GM12878 (cell line): ENCODE measurements around the gene RBM26. TPM values are rescaled to one million over a fixed set of nuclear protein-coding genes. Genes with fewer than 3 reads are reported as not detected.

Source experiments
- ATAC-seq: fragments of 200-7000 bp; cut with Tn5 transposase; 3 replicates; pipeline ENCODE4 v1.9.1; 2020; ENCODE audit warnings: mild to moderate bottlenecking, moderate library complexity
- BruUV-seq: library from RNA; stranded (reverse); fragments of 400-500 nt; replicated peaks from 2 replicates; lab custom pipeline; 2021; lab: Mats Ljungman, UMichigan
- CTCF ChIA-PET: fragments of 300-600 bp; sonication (Branson Sonifier 250); formaldehyde crosslinking; extraction: SDS; loops from one replicate; lab custom pipeline; 2021; ENCODE audit warnings: inconsistent platforms; lab: Yijun Ruan, JAX
- POLR2A ChIA-PET: fragments of 350-600 bp; formaldehyde crosslinking; extraction: SDS; loops from one replicate; lab custom pipeline; 2021; ENCODE audit warnings: inconsistent platforms; lab: Charles Lee
- RAD21 ChIA-PET: fragments of 300-600 bp; sonication (Branson Sonifier 250); formaldehyde crosslinking; loops from one replicate; lab custom pipeline; 2023; ENCODE audit warnings: antibody characterized with exemption; ENCODE audit not compliant: unreplicated experiment; lab: Charles Lee
- SMC1A ChIA-PET: fragments of 300-600 bp; sonication (Branson Sonifier 250); formaldehyde crosslinking; loops from one replicate; lab custom pipeline; 2023; ENCODE audit not compliant: unreplicated experiment, uncharacterized antibody; lab: Charles Lee
- DNase-seq: peaks from one replicate; pipeline ENCODE4 v3.0.0-alpha.2; 2011; ENCODE audit warnings: low read depth, low spot score
- FAIRE-seq: peaks from 3 replicates; lab custom pipeline; 2011; peaks lifted over from hg19 to GRCh38; lab: Jason Lieb, UNC
- H2AFZ ChIP-seq: 2 replicates; pipeline ENCODE4 v1.6.0; 2011; ENCODE audit warnings: low read depth, low read length, control low read depth; ENCODE audit not compliant: control insufficient read depth
- H3K27ac ChIP-seq: 2 replicates; pipeline ENCODE4 v1.5.1; 2011; ENCODE audit warnings: control low read depth; ENCODE audit not compliant: control insufficient read depth, insufficient read depth
- H3K27me3 ChIP-seq, 2 experiments: replicated peaks in 1 of 2; 2 replicates each; pipeline versions ENCODE4 v1.6.0 to v1.6.1; 2011; ENCODE audit warnings: low read length in 1 of 2; ENCODE audit not compliant: control insufficient read depth in 2 of 2, insufficient read depth in 2 of 2
- H3K36me3 ChIP-seq, 2 experiments: 2 replicates each; pipeline ENCODE4 v1.5.1; 2011; ENCODE audit warnings: low read length in 1 of 2; ENCODE audit not compliant: control insufficient read depth in 2 of 2, insufficient read depth in 2 of 2
- H3K4me1 ChIP-seq: 2 replicates; pipeline ENCODE4 v1.6.1; 2011; ENCODE audit warnings: mild to moderate bottlenecking, low read length, moderate library complexity, mixed read lengths; ENCODE audit not compliant: control insufficient read depth, insufficient read depth
- H3K4me2 ChIP-seq: 2 replicates; pipeline ENCODE4 v1.6.0; 2011; ENCODE audit warnings: control low read depth; ENCODE audit not compliant: control insufficient read depth, insufficient read depth
- H3K4me3 ChIP-seq: fragments of 200-600 bp; sonication (generic); 2 replicates; pipeline ENCODE4 v1.5.1; 2016
- H3K79me2 ChIP-seq: 2 replicates; pipeline ENCODE4 v1.6.0; 2011; ENCODE audit warnings: low read length; ENCODE audit not compliant: control insufficient read depth, insufficient read depth
- H3K9ac ChIP-seq: 2 replicates; pipeline ENCODE4 v1.8.0; 2011; ENCODE audit warnings: low read length, control low read depth, mixed read lengths; ENCODE audit not compliant: control insufficient read depth, insufficient read depth
- H3K9me3 ChIP-seq: replicated peaks from 3 replicates; pipeline ENCODE4 v1.5.1; 2011; ENCODE audit warnings: mild to moderate bottlenecking, low read length; ENCODE audit not compliant: control insufficient read depth, insufficient read depth
- H4K20me1 ChIP-seq: 2 replicates; pipeline ENCODE4 v1.6.0; 2011; ENCODE audit not compliant: control insufficient read depth, insufficient read depth
- ATF7 ChIP-seq: fragments of 450-650 bp; IDR thresholded peaks from 2 replicates; pipeline ENCODE4 v1.6.1; 2016; ENCODE audit warnings: low read depth, mild to moderate bottlenecking
- BCL11A ChIP-seq: IDR thresholded peaks from 2 replicates; pipeline ENCODE4 v1.6.1; 2011; ENCODE audit warnings: low read depth, low read length
- CHD1 ChIP-seq: IDR thresholded peaks from 2 replicates; pipeline ENCODE4 v1.6.1; 2012; ENCODE audit warnings: low read depth, low read length, improper control_type of control experiment
- CHD2 ChIP-seq: IDR thresholded peaks from 2 replicates; pipeline ENCODE4 v1.6.1; 2011; ENCODE audit warnings: low read depth, low read length, improper control_type of control experiment, borderline replicate concordance
- DPF2 ChIP-seq: fragments of 450-650 bp; IDR thresholded peaks from 2 replicates; pipeline ENCODE4 v1.6.1; 2017; ENCODE audit warnings: mild to moderate bottlenecking
- FOXM1 ChIP-seq: IDR thresholded peaks from 2 replicates; pipeline ENCODE4 v1.6.1; 2012; ENCODE audit warnings: low read depth, mild to moderate bottlenecking, inconsistent platforms, low read length, moderate library complexity
- GABPA ChIP-seq: IDR thresholded peaks from 2 replicates; pipeline ENCODE4 v1.6.1; 2014; ENCODE audit warnings: antibody characterized with exemption, low read depth, mild to moderate bottlenecking, inconsistent platforms
- IKZF2 ChIP-seq, 2 experiments: fragments of 450-650 bp; IDR thresholded peaks; 2 replicates each; pipeline ENCODE4 v1.6.1; 2017; ENCODE audit warnings: mild to moderate bottlenecking in 2 of 2, moderate library complexity in 2 of 2
- MTA2 ChIP-seq: fragments of 450-650 bp; IDR thresholded peaks from 2 replicates; pipeline ENCODE4 v1.6.1; 2016; ENCODE audit warnings: low read depth, mild to moderate bottlenecking, moderate library complexity
- NBN ChIP-seq: fragments of 450-650 bp; IDR thresholded peaks from 2 replicates; pipeline ENCODE4 v1.6.1; 2016
- POLR2AphosphoS5 ChIP-seq: IDR thresholded peaks from 2 replicates; pipeline ENCODE4 v1.6.1; 2011; ENCODE audit warnings: mild to moderate bottlenecking, low read length, inconsistent platforms
- RAD21 ChIP-seq: IDR thresholded peaks from 2 replicates; pipeline ENCODE4 v1.6.1; 2011; ENCODE audit warnings: mild to moderate bottlenecking, low read depth, low read length, moderate library complexity; ENCODE audit not compliant: insufficient read depth
- RCOR1 ChIP-seq: conservative IDR thresholded peaks from 2 replicates; pipeline ENCODE4 v1.6.1; 2012; ENCODE audit warnings: low read depth, low read length, improper control_type of control experiment
- RUNX3 ChIP-seq: IDR thresholded peaks from 2 replicates; pipeline ENCODE4 v1.6.1; 2012; ENCODE audit warnings: low read length, inconsistent platforms
- SMC3 ChIP-seq: IDR thresholded peaks from 2 replicates; pipeline ENCODE4 v1.6.1; 2011; ENCODE audit warnings: low read length, improper control_type of control experiment, borderline replicate concordance
- SPI1 ChIP-seq: IDR thresholded peaks from 2 replicates; pipeline ENCODE4 v1.6.1; 2011; ENCODE audit warnings: low read depth, mild to moderate bottlenecking, low read length, moderate library complexity, borderline replicate concordance; ENCODE audit not compliant: insufficient read depth
- SREBF1 ChIP-seq: IDR thresholded peaks from 2 replicates; pipeline ENCODE4 v1.6.1; 2012; ENCODE audit warnings: mild to moderate bottlenecking, low read length
- SRF ChIP-seq, 2 experiments: IDR thresholded peaks; 2 replicates each; pipeline ENCODE4 v1.6.1; 2011; ENCODE audit warnings: low read depth in 2 of 2, low read length in 2 of 2, mild to moderate bottlenecking in 1 of 2, moderate library complexity in 1 of 2
- TARDBP ChIP-seq: IDR thresholded peaks from 2 replicates; pipeline ENCODE4 v1.6.1; 2016; ENCODE audit warnings: borderline replicate concordance
- TCF3 ChIP-seq: IDR thresholded peaks from 2 replicates; pipeline ENCODE4 v1.6.1; 2012; ENCODE audit warnings: low read depth, mild to moderate bottlenecking, low read length, borderline replicate concordance; ENCODE audit not compliant: insufficient read depth
- YY1 ChIP-seq: IDR thresholded peaks from 2 replicates; pipeline ENCODE4 v1.6.1; 2011; ENCODE audit warnings: low read depth, mild to moderate bottlenecking, low read length
- ZNF207 ChIP-seq: fragments of 450-650 bp; IDR thresholded peaks from 2 replicates; pipeline ENCODE4 v1.6.1; 2014; ENCODE audit warnings: antibody characterized with exemption, mild to moderate bottlenecking, borderline replicate concordance
- ZSCAN29 ChIP-seq: fragments of 450-650 bp; IDR thresholded peaks from 2 replicates; pipeline ENCODE4 v1.6.1; 2017; ENCODE audit warnings: mild to moderate bottlenecking, moderate library complexity
- WGBS: methylation state at CpG from one replicate; pipeline ENCODE4 v1.1.6; 2016; ENCODE audit warnings: low lambda C conversion rate; ENCODE audit not compliant: insufficient replicate concordance, insufficient coverage; ENCODE audit errors: missing lambda C conversion rate; 5-methylcytosine and 5-hydroxymethylcytosine counted together
- in situ Hi-C: fragments of 300-500 bp; cut with MboI; formaldehyde crosslinking; loops from 9 replicates; pipeline ENCODE4 v1.14.3; 2018; ENCODE audit warnings: mixed read lengths
- intact Hi-C: fragments of 100-400 bp; cut with micrococcal nuclease; formaldehyde crosslinking; loops from one replicate; pipeline ENCODE4 v1.14.2; 2022; ENCODE audit not compliant: unreplicated experiment
- polyA plus RNA-seq, 11 experiments: library from polyadenylated mRNA; depleted of rRNA in 4 of 11; unstranded in 6 of 11; stranded (reverse) in 5 of 11; fragments of >200 nt; fragmentation: Nextera tagmentation in 4 of 11; fragmentation: Illumina TruSeq in 1 of 11; extraction: Ambion mirVana in 4 of 11; extraction: Trizol in 1 of 11; gene quantifications; 1 replicate in 1 of 11; 2 replicates in 10 of 11; pipeline versions ENCODE4 v1.2.1 to v1.2.3, GENCODE V29; 2011 to 2016; ENCODE audit warnings: inconsistent platforms in 2 of 11, missing spikeins in 2 of 11, low read depth in 1 of 11
- total RNA-seq, 4 experiments: library from RNA; depleted of rRNA in 3 of 4; stranded (reverse); fragments of >200 nt in 3 of 4; fragmentation: Illumina TruSeq in 1 of 4; extraction: Trizol in 1 of 4; gene quantifications; 2 replicates each; pipeline versions ENCODE4 v1.2.1 to v1.2.3, GENCODE V29; 2013 to 2021
- TF ChIP-seq, protein P1 (sequence below): IDR thresholded peaks from 2 replicates; pipeline ENCODE4 v1.6.1; 2011; ENCODE audit warnings: mild to moderate bottlenecking, low read depth, low read length, moderate library complexity; ENCODE audit not compliant: insufficient replicate concordance
- TF ChIP-seq, protein P2 (sequence below): IDR thresholded peaks from 2 replicates; pipeline ENCODE4 v1.6.1; 2012; ENCODE audit warnings: mild to moderate bottlenecking, low read depth, low read length

Gene RBM26
- total and polyA plus RNA-seq, 10 of the 15 experiments (the other 5 are each of a cell fraction or from before 2014, with no cell fraction given) = 17.6 to 71.3 (median 38.9) TPM

DNA sequence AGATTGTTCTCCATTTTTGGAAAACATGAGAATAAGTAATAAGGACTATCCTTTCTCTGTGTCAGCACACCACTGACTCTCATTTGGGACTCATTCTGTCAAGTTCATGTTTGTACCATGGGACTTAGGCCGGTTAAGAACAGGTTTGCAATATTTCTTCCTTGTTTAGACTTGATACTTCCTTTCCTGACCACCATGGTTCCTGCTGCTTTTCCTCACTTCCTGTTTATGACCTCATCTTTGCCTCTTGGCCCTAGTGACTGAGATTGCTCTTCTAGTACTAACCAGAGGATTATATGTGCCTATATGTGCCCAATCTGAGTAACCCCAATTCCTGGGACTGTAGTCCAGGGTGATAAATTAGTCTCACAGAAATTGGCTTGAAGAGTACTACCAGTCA is 42.4 kb upstream of the RBM26 start:
- no peaks in the 10 kb centered on the region for H3K9me3 ChIP-seq
- no peaks in the 10 kb centered on the region for H3K27me3 ChIP-seq
- ATAC-seq (0 out of 3 replicates have a peak, but pooled peaks have one; percentile 5), DNase-seq (no peak), FAIRE-seq (no peak)
- no peaks in the 10 kb centered on the region for H3K79me2 ChIP-seq
- in situ Hi-C loops = no loop called here
- 6% methylated on average over 1 of the region's 1 CpG for WGBS
- RAD21 ChIA-PET = no interaction called here
- no peak overlapping the region for H2AFZ ChIP-seq
- POLR2A ChIA-PET = no interaction called here
- intact Hi-C loops = no loop called here
- H3K27ac ChIP-seq = no peak overlapping the region
- no peaks in the 10 kb centered on the region for H4K20me1 ChIP-seq
- H3K36me3 ChIP-seq = no peaks in the 10 kb centered on the region
- H3K4me1 ChIP-seq = peaks cover 10% of the 10 kb centered on the region; the same call in 1 of the 2 replicates
- SMC1A ChIA-PET = interaction anchor here (1.5 kb wide), 1 partner anchor 24 kb away, joined by 5 read pairs; no protein-coding TSS in a partner anchor
- no peak overlapping the region for H3K4me3 ChIP-seq
- no peak overlapping the region for H3K4me2 ChIP-seq
- CTCF ChIA-PET = no interaction called here
- no peak overlapping the region for H3K9ac ChIP-seq
- no TSS peak for BruUV-seq
- no peak for TF ChIP-seq POLR2AphosphoS5
- 0 out of 4 replicates have a peak, but pooled peaks of 1 of the 2 experiments have one; percentile 14 for TF ChIP-seq IKZF2 (IDR thresholded peaks at IDR 0.05)
- no peak for TF ChIP-seq CHD2
- no peak for TF ChIP-seq TCF3
- TF ChIP-seq NBN = no peak
- TF ChIP-seq YY1 = no peak
- no peak for TF ChIP-seq MTA2
- peak; percentile 47 for TF ChIP-seq RUNX3
- TF ChIP-seq, protein P1, sequence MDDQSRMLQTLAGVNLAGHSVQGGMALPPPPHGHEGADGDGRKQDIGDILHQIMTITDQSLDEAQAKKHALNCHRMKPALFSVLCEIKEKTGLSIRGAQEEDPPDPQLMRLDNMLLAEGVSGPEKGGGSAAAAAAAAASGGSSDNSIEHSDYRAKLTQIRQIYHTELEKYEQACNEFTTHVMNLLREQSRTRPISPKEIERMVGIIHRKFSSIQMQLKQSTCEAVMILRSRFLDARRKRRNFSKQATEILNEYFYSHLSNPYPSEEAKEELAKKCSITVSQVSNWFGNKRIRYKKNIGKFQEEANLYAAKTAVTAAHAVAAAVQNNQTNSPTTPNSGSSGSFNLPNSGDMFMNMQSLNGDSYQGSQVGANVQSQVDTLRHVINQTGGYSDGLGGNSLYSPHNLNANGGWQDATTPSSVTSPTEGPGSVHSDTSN = no peak
- TF ChIP-seq SRF (IDR thresholded peaks at IDR 0.05; ENCODE audit: low read depth in 2 of 2, low read length in 2 of 2) = no peak
- TF ChIP-seq RCOR1 = no peak
- peak; percentile 65; the same call in 1 of the 2 replicates for TF ChIP-seq SPI1
- TF ChIP-seq ZNF207 = no peak
- TF ChIP-seq GABPA = no peak
- no peak for TF ChIP-seq RAD21
- no peak for TF ChIP-seq DPF2
- TF ChIP-seq BCL11A = no peak
- no peak for TF ChIP-seq TARDBP
- TF ChIP-seq, protein P2, sequence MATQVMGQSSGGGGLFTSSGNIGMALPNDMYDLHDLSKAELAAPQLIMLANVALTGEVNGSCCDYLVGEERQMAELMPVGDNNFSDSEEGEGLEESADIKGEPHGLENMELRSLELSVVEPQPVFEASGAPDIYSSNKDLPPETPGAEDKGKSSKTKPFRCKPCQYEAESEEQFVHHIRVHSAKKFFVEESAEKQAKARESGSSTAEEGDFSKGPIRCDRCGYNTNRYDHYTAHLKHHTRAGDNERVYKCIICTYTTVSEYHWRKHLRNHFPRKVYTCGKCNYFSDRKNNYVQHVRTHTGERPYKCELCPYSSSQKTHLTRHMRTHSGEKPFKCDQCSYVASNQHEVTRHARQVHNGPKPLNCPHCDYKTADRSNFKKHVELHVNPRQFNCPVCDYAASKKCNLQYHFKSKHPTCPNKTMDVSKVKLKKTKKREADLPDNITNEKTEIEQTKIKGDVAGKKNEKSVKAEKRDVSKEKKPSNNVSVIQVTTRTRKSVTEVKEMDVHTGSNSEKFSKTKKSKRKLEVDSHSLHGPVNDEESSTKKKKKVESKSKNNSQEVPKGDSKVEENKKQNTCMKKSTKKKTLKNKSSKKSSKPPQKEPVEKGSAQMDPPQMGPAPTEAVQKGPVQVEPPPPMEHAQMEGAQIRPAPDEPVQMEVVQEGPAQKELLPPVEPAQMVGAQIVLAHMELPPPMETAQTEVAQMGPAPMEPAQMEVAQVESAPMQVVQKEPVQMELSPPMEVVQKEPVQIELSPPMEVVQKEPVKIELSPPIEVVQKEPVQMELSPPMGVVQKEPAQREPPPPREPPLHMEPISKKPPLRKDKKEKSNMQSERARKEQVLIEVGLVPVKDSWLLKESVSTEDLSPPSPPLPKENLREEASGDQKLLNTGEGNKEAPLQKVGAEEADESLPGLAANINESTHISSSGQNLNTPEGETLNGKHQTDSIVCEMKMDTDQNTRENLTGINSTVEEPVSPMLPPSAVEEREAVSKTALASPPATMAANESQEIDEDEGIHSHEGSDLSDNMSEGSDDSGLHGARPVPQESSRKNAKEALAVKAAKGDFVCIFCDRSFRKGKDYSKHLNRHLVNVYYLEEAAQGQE = no peak
- no peak for TF ChIP-seq SMC3
- peak; percentile 54; the same call in 1 of the 2 replicates for TF ChIP-seq ATF7
- TF ChIP-seq ZSCAN29 = no peak
- no peak for TF ChIP-seq SREBF1
- no peak for TF ChIP-seq FOXM1
- no peak for TF ChIP-seq CHD1
